IMR-90 (cell line): Measurements from ENCODE around the gene AIDA. TPM values are rescaled to one million over a fixed set of nuclear protein-coding genes. Genes with fewer than 3 reads are reported as not detected.

Experiments used
- ATAC-seq: fragments of 200-7000 bp; cut with Tn5 transposase; 2 replicates; pipeline ENCODE4 v1.9.1; 2020; ENCODE audit warnings: low read depth, mild to moderate bottlenecking, moderate library complexity
- BruUV-seq: library from RNA; stranded (reverse); fragments of 400-500 nt; replicated peaks from 2 replicates; lab custom pipeline; 2021; lab: Mats Ljungman, UMichigan
- CTCF ChIA-PET: fragments of 300-600 bp; formaldehyde crosslinking; extraction: SDS; loops from one replicate; lab custom pipeline; 2021; ENCODE audit warnings: antibody characterized with exemption; lab: Yijun Ruan, JAX
- POLR2A ChIA-PET: fragments of 300-600 bp; sonication (Branson Sonifier 250); formaldehyde crosslinking; loops from one replicate; lab custom pipeline; 2022; ENCODE audit warnings: antibody characterized with exemption; ENCODE audit not compliant: unreplicated experiment; lab: Charles Lee
- DNase-seq: peaks from one replicate; pipeline ENCODE4 v3.0.0; 2013
- H2AFZ ChIP-seq: replicated peaks from 2 replicates; pipeline ENCODE3; 2013; ENCODE audit warnings: low read length, mild to moderate bottlenecking; ENCODE audit not compliant: poor library complexity
- H2AK5ac ChIP-seq: 2 replicates; pipeline ENCODE4 v1.6.1; 2013; ENCODE audit warnings: low read depth, low read length, inconsistent platforms
- H2AK9ac ChIP-seq: replicated peaks from 2 replicates; pipeline ENCODE3; 2013; ENCODE audit warnings: mild to moderate bottlenecking, low read depth, low read length, moderate library complexity; ENCODE audit not compliant: poor library complexity
- H2BK120ac ChIP-seq: 2 replicates; pipeline ENCODE4 v1.6.1; 2013; ENCODE audit warnings: low read depth, low read length, inconsistent platforms
- H2BK15ac ChIP-seq: 3 replicates; pipeline ENCODE4 v1.6.1; 2013; ENCODE audit warnings: low read depth, low read length, inconsistent platforms
- H2BK20ac ChIP-seq: 2 replicates; pipeline ENCODE4 v1.6.1; 2013; ENCODE audit warnings: low read depth, mild to moderate bottlenecking, inconsistent platforms, low read length, moderate library complexity
- H2BK5ac ChIP-seq: 2 replicates; pipeline ENCODE4 v1.6.1; 2013; ENCODE audit warnings: mild to moderate bottlenecking, low read depth, low read length, inconsistent platforms; ENCODE audit not compliant: poor library complexity, severe bottlenecking
- H3K14ac ChIP-seq: replicated peaks from 2 replicates; pipeline ENCODE4 v1.6.1; 2013; ENCODE audit warnings: low read depth, low read length, inconsistent platforms
- H3K18ac ChIP-seq: 2 replicates; pipeline ENCODE4 v1.6.1; 2013; ENCODE audit warnings: low read depth, low read length, control low read depth
- H3K23ac ChIP-seq: 2 replicates; pipeline ENCODE4 v1.6.1; 2013; ENCODE audit warnings: low read depth, low read length, inconsistent platforms
- H3K27ac ChIP-seq: 2 replicates; pipeline ENCODE4 v1.5.1; 2013; ENCODE audit warnings: mild to moderate bottlenecking, control low read depth, low read length; ENCODE audit not compliant: insufficient read depth
- H3K27me3 ChIP-seq: 2 replicates; pipeline ENCODE4 v1.6.1; 2013; ENCODE audit warnings: low read length; ENCODE audit not compliant: control insufficient read depth, insufficient read depth
- H3K36me3 ChIP-seq: 2 replicates; pipeline ENCODE4 v1.6.1; 2013; ENCODE audit warnings: low read length, mixed read lengths; ENCODE audit not compliant: control insufficient read depth, insufficient read depth
- H3K4ac ChIP-seq: 2 replicates; pipeline ENCODE4 v1.6.1; 2013; ENCODE audit warnings: low read depth, low read length, inconsistent platforms
- H3K4me1 ChIP-seq: 2 replicates; pipeline ENCODE4 v1.6.1; 2013; ENCODE audit warnings: low read length, mixed read lengths; ENCODE audit not compliant: control insufficient read depth, insufficient read depth
- H3K4me2 ChIP-seq: 2 replicates; pipeline ENCODE4 v1.6.1; 2013; ENCODE audit warnings: low read depth, mild to moderate bottlenecking, control low read depth, low read length, moderate library complexity
- H3K4me3 ChIP-seq: 2 replicates; pipeline ENCODE4 v1.5.1; 2013; ENCODE audit warnings: low read depth, mild to moderate bottlenecking, control low read depth, low read length, moderate library complexity; ENCODE audit not compliant: insufficient read depth
- H3K56ac ChIP-seq: 2 replicates; pipeline ENCODE4 v1.6.1; 2013; ENCODE audit warnings: low read length, inconsistent platforms; ENCODE audit not compliant: insufficient read depth; ENCODE audit errors: extremely low read depth
- H3K79me1 ChIP-seq, 2 experiments: 2 replicates each; pipeline ENCODE4 v1.6.1; 2013; ENCODE audit warnings: low read length in 2 of 2, inconsistent platforms in 1 of 2, low read depth in 1 of 2
- H3K9ac ChIP-seq: 2 replicates; pipeline ENCODE4 v1.6.1; 2013; ENCODE audit warnings: low read depth, low read length, control low read depth
- H3K9me1 ChIP-seq: 2 replicates; pipeline ENCODE4 v1.6.1; 2013; ENCODE audit warnings: low read length, inconsistent platforms; ENCODE audit not compliant: insufficient read depth
- H3K9me3 ChIP-seq: 2 replicates; pipeline ENCODE4 v1.6.1; 2013; ENCODE audit warnings: low read length; ENCODE audit not compliant: control insufficient read depth, insufficient read depth
- H4K20me1 ChIP-seq: 2 replicates; pipeline ENCODE4 v1.6.1; 2013; ENCODE audit warnings: low read length, inconsistent platforms; ENCODE audit not compliant: insufficient read depth
- H4K5ac ChIP-seq: 2 replicates; pipeline ENCODE4 v1.6.1; 2013; ENCODE audit warnings: mild to moderate bottlenecking, low read depth, low read length, control low read depth
- H4K8ac ChIP-seq, 2 experiments: 2 replicates each; pipeline ENCODE4 v1.6.1; 2013; ENCODE audit warnings: low read depth in 2 of 2, low read length in 2 of 2, control low read depth in 1 of 2, inconsistent platforms in 1 of 2
- H4K91ac ChIP-seq: 2 replicates; pipeline ENCODE4 v1.6.1; 2013; ENCODE audit warnings: low read depth, low read length, inconsistent platforms; ENCODE audit not compliant: insufficient read depth
- MAZ ChIP-seq: IDR thresholded peaks from 2 replicates; pipeline ENCODE4 v1.6.1; 2012; ENCODE audit warnings: low read depth, mild to moderate bottlenecking, low read length, improper control_type of control experiment, moderate library complexity, borderline replicate concordance
- NFE2L2 ChIP-seq: fragments of 150-350 bp; IDR thresholded peaks from 2 replicates; pipeline ENCODE4 v1.6.1; 2016; ENCODE audit warnings: low read depth, mild to moderate bottlenecking, low read length
- WGBS, 2 experiments: methylation state at CpG; one replicate each; pipeline versions ENCODE4 v1.1.5 to v1.1.7; 2013; ENCODE audit warnings: missing lambda C conversion rate in 2 of 2; ENCODE audit not compliant: insufficient read length in 1 of 2; ENCODE audit errors: extremely low coverage in 2 of 2; 5-methylcytosine and 5-hydroxymethylcytosine counted together
- dilution Hi-C: fragments of 300-500 bp; cut with HindIII; formaldehyde crosslinking; loops from one replicate; pipeline ENCODE4 v1.14.3; 2018; ENCODE audit warnings: low sequenced_read_pairs; ENCODE audit not compliant: unreplicated experiment
- in situ Hi-C: fragments of 300-500 bp; cut with MboI; formaldehyde crosslinking; loops from 3 replicates; pipeline ENCODE4 v1.14.3; 2019; ENCODE audit warnings: low sequenced_read_pairs, inconsistent platforms, mixed read lengths
- intact Hi-C: fragments of 100-400 bp; cut with micrococcal nuclease; formaldehyde crosslinking; loops from 2 replicates; pipeline ENCODE4 v1.10.0; 2022
- polyA plus RNA-seq, 3 experiments: library from polyadenylated mRNA; depleted of rRNA; stranded (reverse); fragments of >200 nt; gene quantifications; 2 replicates each; pipeline ENCODE4 v1.2.3, GENCODE V29; 2012; ENCODE audit warnings: low replicate concordance in 1 of 3
- total RNA-seq: library from RNA; depleted of rRNA; stranded (reverse); fragments of >200 nt; gene quantifications from 2 replicates; pipeline ENCODE4 v1.2.3, GENCODE V29; 2012

Gene AIDA
- total and polyA plus RNA-seq, 2 of the 4 experiments (the other 2 are of a cell fraction), result 47.9 to 48.6 TPM

DNA sequence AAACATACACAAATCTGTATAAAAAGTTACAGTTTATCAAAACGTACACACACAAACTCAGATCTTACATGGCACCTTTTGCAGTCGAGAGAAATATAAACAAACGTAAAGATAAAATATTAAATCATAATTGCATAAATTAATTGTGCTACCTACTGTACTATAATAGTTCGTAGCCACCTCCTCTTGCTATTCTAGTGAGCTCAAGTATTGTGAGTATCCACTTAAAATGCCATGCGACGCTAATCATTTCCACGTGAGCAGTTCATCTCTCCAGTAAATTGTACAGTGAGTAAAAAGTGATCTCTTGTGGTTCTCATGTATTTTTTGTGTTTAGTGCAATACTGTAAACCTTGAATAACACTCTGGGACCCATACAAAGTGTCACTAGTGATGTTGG is 88.1 kb downstream of the AIDA start:
- dilution Hi-C loops (no loop called here), intact Hi-C loops (no loop called here), in situ Hi-C loops (no loop called here)
- H3K4me2 ChIP-seq, result no peak overlapping the region
- BruUV-seq, result no TSS peak
- H3K4me3 ChIP-seq, result no peak overlapping the region
- H2AK5ac ChIP-seq, result no peak overlapping the region
- no peak overlapping the region for H2AK9ac ChIP-seq
- H2BK5ac ChIP-seq, result no peak overlapping the region
- H3K4me1 ChIP-seq, result peaks cover 3% of the 10 kb centered on the region; the same call in 1 of the 2 replicates
- H3K27me3 ChIP-seq, result no peaks in the 10 kb centered on the region
- peaks cover 25% of the 10 kb centered on the region for H3K36me3 ChIP-seq
- no peak overlapping the region for H2AFZ ChIP-seq
- H4K5ac ChIP-seq, result no peak overlapping the region
- no peak overlapping the region for H3K23ac ChIP-seq
- ChIA-PET CTCF (no interaction called here), POLR2A (no interaction called here)
- H4K8ac ChIP-seq, result no peak overlapping the region
- DNase-seq (no peak), ATAC-seq (no peak)
- H3K4ac ChIP-seq, result no peak overlapping the region
- no CpG with 5 or more reads among the region's 7 CpGs for WGBS, 2 experiments
- no peak overlapping the region for H3K14ac ChIP-seq
- H3K9me1 ChIP-seq, result peaks cover 6% of the 10 kb centered on the region
- H4K91ac ChIP-seq, result no peak overlapping the region
- H3K56ac ChIP-seq, result no peak overlapping the region
- H2BK20ac ChIP-seq, result no peak overlapping the region
- peaks cover 9 to 18% of the 10 kb centered on the region in 2 experiments; a peak in 3 of 4 replicates for H3K79me1 ChIP-seq
- no peak overlapping the region for H3K18ac ChIP-seq
- no peak overlapping the region for H2BK15ac ChIP-seq
- H4K20me1 ChIP-seq, result peaks cover 5% of the 10 kb centered on the region; the same call in 1 of the 2 replicates
- no peak for TF ChIP-seq NFE2L2
- TF ChIP-seq MAZ, result no peak
- no peak overlapping the region for H3K9ac ChIP-seq
- H2BK120ac ChIP-seq, result no peak overlapping the region
- H3K9me3 ChIP-seq, result no peaks in the 10 kb centered on the region
- no peak overlapping the region for H3K27ac ChIP-seq
